NCI-H446 treated with DMSO at 0.1 percent for 48 hours (cell line): ENCODE results near the gene FABP1.

ENCODE experiments used
- DNase-seq: peaks from one replicate; lab custom pipeline; 2025; lab: John Stamatoyannopoulos, UW

The FABP1 gene

DNA sequence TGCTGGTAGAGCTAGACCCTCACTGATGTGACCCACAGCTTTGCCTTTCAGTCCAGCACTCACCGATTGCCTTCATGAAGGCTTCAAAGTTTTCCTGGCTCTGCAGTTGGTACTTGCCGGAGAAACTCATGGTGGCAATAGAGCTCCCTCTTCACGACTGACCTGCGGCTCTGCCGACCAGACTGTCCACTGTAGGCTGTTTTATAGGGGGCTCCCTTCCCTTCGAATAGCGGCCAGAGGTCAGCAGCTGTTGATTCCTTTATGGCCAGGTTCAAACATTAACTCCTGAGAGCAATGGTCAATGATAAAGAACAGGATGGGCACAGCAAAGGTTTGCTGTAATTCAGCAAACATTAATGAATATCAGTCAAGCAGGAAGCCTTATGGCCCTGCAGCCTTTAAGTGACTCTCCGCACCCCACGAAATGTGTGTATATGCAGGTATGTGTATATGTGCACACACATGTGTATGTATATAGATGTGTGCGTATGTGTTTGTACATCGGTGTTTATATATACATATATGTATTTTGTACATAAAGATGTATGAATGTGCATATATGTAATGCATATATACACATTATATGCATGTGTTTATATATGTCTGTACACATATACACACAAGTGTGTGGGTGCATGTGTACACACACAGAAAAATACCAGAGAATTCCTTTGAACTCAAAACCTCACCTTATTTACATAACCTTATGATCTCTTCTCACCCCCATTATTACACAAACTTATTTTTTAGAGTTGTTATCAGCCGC, at the start of gene FABP1:
FABP1 (minus strand) TSS at position 175 of the 766 bp plus-strand sequence; CDS start at position 130, 45 bp downstream.
- no peak for DNase-seq

DNA sequence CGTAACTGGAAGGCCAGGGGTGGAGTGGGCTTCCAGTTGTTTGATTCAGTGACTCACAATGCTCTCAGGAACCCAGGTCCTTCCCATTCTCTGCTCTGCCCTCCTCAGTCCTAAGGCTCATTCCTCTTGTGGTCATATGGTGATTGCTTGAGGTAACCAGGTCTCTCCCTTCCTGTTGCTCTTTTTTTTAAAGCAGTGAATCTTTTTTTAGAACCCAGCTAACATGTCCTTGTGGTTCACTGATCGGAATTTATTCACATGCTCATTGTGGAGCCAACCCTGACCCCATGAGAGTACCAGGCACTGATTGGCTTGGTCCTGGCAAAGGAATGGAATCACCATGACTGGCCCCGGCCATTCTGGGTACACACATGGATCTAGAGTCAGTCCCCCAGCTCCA, 49.7 kb upstream of the FABP1 start:
- no peak for DNase-seq

DNA sequence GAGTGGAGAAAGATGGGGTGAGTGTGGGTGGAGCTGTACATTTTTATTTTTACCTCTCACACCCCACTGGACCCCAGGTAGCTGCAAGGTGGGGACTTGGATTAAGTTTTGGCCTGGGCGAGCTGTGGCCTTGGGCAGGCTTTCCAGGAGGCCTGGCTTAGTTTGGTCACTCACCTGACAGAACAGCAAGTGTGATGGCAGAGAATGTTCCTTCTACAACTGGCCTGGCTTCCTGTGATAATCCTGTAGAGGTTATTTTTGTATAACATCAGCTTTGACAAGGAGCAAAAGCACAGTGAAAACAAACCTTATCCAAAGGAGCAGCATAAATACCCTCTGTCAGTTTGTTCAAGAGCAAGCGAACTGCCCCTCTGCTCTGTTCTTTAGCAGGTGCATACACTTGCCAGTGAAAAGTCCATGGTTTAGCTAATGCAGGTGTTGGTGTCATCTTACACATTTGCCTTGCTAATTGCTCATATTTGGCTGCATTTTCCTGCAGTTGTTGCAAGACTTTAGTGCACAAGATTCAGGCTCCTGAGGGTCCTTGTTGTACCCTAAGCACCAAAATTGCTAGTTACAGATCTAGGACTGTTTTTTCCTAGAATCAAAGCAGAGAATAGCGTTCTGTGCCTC, 48.6 kb upstream of the FABP1 start:
- no peak for DNase-seq

DNA sequence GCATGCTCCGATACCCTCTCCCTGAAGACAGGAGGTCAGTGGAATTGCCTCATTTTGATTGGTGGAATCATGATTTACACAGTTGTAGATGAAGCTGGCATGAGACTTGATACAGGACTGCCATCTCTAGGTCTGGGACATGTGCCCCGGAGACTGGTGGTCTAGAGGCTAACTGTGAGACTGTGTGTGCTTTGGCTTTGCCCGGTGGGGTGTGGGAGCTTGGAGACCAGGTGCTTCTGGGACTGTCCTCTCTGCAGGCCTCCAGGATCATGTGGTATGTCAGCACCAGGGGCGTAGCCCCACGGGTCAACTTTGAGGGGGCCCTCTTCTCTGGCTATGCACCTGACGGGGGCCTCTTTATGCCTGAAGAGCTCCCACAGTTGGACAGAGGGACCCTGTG, 45.0 kb upstream of the FABP1 start:
- DNase-seq, result no peak

DNA sequence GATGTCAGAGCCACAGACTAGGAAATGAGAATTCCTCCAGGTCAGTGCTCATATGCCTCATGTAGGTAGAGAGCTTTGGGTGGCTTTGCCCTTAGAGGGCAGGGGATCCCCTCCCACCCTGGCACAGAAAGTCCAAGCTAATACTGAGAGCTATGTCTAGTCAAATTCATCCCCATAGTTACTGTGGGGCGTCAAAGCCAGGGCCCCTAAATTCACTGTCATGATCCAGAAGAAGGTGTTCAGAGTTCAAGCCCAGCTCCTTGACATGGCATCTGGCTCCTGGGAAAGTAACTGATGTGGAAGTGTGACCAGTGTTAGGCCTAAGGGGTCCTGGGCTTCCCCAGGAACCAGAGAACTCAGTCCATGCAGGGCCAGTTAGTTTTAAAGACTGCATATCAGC, 44.1 kb upstream of the FABP1 start:
- DNase-seq, result no peak

DNA sequence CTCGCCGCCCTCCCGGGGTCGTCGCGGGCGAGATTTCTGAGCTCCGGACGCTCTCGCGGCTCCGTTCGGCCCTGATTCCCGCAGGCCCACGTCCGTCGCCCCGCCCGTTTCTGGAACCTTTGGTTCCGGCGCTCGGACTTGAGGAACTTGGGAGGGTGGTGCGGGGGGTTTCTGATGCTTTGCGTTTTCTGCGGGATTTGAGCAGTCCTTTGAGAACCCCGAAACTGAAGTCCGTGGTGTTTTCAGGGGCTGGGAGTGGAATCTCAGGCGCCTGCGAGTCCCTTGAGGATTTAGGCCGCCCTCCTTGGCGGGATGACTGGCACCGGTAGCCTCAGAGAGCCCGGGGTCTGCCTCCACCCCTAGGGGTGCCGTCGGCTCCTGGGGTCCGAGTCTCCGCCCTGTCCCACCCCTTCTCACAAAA, 42.6 kb upstream of the FABP1 start:
- DNase-seq, result no peak

DNA sequence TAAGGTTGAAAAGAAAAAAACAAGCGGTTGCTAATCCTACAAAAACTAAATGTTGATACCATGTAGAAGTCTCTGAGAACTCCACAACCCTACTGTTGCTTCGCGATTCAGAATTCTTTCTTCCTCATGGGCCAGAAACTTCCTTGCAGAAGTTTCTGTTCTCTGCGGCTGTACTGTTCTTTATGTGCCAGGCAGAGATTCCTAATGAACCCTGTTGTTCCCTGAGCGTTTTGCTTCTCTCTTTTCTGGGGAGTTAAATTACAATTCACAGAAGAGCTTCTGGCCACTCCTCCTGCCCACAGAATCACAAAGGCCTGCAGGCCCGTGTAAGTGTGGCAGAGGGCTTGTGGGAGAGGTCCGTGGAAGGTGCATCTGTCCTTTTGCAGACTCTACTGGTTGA, 40.5 kb upstream of the FABP1 start:
- no peak for DNase-seq

DNA sequence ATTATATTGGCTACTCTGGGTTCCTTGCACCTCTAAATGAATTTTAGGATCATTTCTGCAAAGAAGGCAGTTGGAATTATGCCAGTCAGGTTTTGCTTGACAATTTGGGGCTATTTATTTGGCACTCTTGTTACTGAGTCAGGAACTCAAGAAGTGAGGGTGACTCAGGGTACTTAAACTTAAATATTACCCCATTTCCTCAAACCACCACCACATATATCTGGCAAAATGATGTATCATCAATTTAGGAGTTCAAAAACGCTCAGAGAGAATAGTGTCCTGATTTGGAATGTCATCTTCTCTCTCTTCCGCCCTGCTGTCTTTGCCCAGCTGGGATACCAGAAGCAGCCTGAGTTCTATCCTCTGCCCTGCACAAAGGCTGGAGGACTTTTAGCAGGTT, 39.9 kb upstream of the FABP1 start:
- DNase-seq, result no peak

DNA sequence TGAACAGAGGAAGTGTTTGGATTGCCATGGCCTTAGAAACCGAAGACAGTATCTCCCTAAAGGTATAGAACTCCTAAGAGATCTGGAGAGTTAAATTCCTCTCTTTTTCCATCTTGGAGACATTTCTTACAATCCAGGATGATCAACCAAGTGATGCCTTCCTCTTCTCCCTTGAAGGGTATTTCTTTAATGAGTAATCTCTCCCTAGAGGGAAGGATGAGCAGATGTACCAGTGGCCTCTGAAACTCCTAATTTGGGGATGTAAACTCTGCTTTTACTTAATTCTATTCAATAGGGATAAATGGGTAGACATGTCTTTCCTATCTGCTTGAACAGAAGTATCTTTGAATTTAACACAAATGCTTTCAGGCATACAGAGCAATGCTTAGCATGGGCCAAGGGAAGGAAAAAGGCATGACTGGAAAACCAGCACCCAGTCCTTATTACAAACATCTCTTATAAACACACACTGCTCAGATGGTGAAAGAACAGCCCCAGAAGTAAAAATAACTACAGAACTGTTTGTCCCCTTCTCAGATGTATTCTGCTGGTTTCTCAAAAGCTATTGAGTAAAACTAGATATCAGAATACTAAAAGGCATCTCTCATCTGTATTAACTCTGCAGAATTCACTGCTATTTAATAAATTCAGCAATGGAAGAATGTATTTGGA, 37.6 kb upstream of the FABP1 start:
- no peak for DNase-seq

DNA sequence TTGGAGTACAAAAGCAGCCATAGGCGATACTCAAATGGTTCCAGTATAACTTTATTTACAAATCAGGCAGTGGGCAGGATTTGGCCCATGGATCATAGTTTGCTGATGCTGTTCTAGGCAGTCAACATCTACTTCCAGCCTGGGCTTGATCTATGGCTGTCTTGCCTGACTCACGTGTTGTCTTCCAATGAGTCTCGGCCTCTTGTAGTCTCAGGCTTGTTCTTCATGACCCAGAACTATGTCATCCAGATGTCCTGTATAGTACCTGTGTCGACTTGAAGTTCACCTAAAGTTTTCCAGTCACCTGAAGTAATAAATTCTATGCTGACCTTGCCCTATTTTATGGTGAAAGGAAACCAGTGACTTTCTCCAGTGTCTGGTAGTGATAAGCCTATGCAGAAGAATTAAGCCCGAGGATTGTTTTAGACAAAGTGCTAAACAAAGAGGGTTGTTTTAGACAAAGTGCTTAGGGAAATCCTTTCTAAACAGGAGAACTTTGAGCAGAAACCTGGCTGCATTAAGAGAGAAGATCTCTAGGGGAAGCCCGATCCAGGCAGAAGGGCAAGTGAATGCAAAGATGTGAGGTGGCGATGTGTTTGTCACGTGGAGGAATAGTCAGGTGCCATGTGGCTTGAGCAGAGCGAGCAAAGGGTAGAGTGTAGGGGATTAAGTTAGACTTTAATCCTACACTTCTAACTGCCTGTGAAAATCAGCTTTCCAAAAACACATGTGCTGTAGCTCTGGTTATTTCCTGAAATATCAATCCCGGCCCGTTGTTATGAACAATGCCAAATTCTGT, 33.8 kb upstream of the FABP1 start:
- no peak for DNase-seq

DNA sequence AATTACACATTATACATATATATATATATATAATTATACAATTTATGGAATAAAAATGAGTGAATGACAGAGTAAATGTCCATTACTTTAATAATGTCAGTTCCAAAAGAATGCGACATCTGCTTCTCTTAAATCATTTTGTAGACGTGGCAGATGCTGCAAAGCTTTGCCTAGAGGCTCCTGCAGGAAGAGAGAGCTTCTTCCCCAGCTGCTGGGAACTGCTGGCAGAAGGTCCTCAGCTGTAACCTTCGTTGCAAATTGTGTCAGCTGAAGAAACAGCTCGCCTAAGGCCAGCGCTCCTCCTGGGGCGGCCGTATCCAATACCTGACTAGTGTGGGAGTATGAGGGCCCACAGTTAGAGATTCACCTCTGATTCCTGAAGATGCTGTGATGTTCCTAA, 32.7 kb upstream of the FABP1 start:
- no peak for DNase-seq

DNA sequence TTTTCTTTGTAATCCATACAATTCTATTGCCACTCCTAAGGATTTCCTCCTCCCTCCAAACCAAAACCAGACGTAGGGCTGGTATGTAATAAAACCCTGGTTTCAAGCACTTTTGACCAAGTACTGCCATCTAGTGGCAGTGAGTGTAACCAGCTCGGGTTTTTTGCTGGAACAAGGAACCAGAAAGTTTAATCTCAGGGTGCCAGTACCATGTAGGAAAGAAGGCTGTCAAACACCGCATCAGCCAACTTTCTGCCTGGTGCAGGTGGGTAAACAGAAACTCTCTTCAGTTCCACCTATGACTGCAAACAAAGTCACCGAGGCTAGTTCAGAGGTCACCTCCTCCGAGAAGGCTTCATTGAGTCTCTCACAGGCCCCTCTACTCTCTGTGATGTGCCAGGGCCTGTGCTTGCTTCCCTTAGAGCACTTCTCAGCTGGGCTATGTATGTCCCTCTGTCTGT, 32.1 kb upstream of the FABP1 start:
- DNase-seq, result no peak

DNA sequence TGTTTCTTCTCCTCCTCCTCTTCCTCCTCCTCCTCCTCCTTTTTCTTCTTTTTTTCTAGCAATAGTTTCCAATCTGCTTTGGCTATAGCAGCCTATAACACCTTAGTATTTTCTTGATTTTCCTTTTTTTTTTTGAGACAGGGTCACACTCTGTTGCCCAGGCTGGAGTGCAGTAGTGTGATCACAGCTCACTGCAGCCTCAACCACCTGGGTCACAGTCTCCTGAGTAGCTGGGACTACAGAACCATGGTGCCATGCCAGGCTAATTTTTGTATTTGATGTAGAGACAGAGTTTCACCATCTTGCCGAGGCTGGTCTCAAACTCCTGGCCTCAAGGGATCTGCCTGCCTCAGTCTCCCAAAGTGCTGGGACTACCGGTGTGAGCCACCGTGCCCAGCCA, 31.6 kb upstream of the FABP1 start:
- no peak for DNase-seq

DNA sequence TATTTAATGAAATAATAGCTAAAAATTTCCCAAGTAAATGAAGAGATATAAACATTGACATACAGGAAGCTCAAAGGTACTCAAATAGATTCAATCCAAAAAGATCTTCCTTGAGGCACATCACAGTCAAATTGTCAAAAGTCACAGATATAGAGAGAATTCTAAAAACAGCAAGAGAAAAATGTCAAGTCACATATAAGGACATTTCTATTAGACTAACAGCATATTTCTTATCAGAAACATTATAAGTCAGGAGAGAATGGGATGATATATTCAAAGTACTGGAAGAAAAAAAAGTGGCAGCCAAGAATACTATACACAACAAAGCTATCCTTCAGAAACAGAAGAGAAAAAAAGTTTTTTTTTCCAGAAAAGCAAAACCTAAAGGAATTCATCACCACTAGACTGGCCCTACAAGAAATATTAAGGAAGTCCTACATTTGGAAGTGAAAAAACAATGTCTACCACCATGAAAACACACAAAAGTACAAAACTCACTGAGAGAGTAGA, 21.1 kb upstream of the FABP1 start:
- DNase-seq, result no peak

DNA sequence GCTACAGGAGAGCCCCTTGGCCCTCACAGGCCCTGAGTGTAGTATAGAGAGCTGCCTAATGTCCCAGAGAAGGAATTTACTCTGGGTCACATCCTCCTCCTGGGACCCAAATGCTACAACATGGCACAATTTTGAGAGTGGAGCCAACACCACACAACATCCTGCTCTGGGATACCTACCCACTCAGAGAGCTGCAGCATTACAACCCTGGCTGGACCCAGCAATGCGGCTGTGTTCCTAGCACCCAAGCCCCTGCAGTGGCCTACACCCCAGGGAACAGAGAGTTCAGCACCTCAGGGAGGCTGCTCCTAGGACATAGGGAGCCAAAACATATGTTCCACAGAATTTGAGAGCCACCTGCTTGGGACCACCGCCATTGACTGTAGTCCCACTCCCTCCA, 19.3 kb upstream of the FABP1 start:
- no peak for DNase-seq

DNA sequence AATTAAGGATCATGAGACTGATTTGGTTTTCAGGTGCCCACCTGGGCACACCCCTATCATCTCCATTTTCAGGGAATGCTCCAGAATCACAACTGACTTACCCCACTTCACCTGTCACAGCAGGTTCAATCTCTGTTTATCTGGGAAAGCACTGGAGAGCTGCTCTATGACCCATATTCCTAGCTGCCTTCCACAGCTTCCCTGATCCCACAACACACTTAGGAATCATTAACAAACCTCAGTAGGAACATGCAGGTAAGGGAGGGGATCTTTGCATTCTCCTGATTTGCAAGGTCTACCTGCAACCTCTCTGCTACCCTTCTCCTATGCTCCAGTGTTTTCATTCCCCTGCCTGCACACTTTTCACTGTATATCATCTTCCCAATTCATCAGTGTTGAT, 18.7 kb upstream of the FABP1 start:
- no peak for DNase-seq

DNA sequence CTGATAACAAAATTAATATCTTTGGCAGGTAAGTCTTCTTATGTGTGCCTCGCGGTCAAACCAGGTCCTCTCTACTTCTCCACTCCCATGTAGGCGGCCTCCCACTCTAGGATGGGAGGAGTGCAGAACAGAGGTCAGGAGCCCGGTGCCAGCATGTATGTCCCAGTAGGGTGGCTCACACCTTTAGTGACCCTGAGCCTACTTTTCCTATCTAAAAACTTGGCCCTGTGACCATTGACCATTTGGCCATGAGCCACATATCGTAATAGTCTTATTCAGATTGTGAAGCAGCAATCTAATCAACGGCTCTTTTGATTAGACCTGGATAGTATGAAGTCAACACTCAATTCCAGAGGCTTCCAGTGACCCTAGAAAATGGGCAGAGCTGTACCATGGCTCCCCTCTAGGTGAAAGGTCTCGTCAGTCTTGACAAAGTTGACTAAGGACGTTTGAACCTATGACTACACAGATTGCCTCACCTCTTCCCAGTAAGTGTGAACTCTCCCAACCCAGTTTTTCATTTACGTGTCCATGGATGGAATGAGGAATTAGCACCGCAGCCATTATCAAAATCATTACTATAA, 17.1 kb upstream of the FABP1 start:
- DNase-seq, result no peak

DNA sequence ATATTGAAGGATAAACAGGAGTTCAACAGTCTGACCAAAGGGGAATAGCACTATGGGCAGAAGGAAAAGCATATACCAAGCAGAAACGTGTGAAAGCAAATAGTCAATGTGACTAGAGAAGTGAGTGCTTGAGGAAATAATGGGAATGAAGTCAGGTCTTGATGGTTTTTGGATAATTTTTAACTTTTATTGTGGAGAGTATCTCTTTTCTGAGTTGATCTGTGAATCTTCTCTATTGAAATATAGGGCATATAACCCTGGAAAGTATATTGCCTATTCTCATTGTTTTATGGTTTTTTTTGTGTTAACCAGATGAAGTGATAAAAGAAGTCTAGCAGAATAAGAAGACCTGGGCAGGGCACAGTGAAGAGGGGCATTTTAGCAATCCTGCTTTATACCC, 16.4 kb upstream of the FABP1 start:
- no peak for DNase-seq

DNA sequence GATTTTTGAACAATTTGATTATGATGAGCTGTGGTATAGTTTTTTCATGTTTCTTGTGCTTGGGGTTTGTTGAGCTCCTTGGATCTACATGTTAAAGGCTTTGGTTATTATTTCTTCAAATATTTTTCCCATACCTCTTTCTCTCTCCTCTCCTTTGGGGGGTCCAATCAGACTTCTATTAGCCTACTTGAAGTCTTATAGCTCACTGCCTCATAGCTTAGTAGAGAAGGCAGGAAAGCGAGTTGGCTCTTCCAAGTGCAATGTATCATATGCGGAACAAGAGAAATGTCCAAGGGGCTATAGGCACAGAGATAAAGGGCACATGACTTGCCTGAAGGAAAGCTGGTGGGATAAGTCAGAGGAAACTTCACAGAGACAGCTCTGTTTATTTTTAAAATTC, 14.1 kb upstream of the FABP1 start:
- DNase-seq, result no peak

DNA sequence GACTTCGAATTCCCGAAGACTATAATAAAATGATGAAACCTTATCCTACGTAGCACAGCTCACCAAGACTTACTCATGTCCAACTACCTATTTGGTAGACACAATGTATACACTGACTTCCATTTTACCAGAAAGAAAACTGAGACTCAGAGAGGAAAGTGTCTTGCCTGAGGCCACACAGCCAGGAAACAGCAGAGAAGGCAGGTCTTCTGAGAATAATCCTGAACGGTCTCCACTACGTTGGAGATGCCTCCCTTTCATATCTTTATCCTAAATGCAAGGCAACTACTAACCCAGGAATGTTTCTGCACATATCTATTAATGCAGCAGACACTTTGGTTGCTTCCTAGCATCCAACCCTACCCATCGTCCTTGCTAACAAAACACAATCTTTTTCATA, 11.9 kb upstream of the FABP1 start:
- no peak for DNase-seq

DNA sequence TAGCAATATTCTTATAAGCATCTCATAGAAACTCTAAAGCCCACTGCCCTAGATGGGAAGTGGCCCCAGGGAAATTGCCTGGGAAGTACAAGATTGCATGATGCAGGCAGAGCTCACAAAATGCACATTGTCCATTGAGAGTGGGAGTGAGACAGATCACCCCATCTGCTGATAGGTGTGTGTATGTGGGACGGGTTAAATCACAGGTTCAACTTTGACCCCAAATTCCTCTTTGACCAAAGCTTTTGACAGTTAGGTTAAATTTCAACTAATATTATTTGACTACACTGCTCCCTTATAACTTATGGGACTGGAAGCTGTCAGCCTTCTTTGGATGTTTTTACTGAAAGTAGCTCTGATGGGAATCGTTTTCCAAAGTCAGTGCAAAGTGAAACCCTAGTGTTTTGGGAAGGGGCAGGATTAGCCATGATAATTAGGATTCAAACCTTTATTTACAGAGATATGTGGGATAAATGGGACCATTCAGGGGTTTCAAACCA, 11.4 kb upstream of the FABP1 start:
- no peak for DNase-seq

DNA sequence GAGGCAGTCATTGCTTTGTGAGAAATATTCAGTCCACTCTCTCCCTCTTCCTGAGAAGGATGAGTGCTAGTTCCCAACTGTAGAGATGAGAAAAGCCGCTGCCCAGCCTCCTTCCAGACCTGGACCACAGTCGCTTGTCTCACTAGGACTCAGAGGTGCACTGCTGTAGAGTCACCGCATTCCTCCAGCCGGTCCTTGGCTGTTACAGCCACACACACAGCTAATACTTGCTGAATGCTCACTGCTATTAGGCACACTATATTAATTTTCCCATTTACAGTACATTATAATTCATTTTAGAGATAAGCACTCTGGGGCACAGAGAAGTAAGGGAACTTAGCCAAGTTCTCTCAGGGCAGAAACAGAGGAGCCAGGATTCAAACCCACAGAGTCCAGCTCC, 10.0 kb upstream of the FABP1 start:
- DNase-seq, result no peak
